DMS 273 (cell line): ENCODE data around the gene PROB1.

Experiments
- DNase-seq: peaks from one replicate; lab custom pipeline; 2025; ENCODE audit not compliant: unreplicated experiment; lab: John Stamatoyannopoulos, UW

The PROB1 gene

GRCh38 chr5:139343476-139343875 lies 51.4 kb downstream of the PROB1 start:
- no peak for DNase-seq

- DNase-seq, result no peak
Observed at GRCh38 chr5:139342423-139342723, 52.5 kb downstream of the PROB1 start.

- DNase-seq, result peak; percentile 99
Observed at GRCh38 chr5:139341689-139342422, 53.0 kb downstream of the PROB1 start, which contains the start of gene PAIP2. TSS of gene PAIP2 (plus strand) at chr5:139341854. CDS start at chr5:139363785, 21,931 bp downstream.

GRCh38 chr5:139341187-139341688 lies 53.7 kb downstream of the PROB1 start:
- DNase-seq, result no peak
